GM19035 (cell line): Measurements from ENCODE around the gene TMEM165.

Source experiments
- ATAC-seq: cut with Tn5 transposase; IDR thresholded peaks from one replicate; pipeline ENCODE4 v1.9.1; 2021; ENCODE audit not compliant: unreplicated experiment

The TMEM165 gene

DNA sequence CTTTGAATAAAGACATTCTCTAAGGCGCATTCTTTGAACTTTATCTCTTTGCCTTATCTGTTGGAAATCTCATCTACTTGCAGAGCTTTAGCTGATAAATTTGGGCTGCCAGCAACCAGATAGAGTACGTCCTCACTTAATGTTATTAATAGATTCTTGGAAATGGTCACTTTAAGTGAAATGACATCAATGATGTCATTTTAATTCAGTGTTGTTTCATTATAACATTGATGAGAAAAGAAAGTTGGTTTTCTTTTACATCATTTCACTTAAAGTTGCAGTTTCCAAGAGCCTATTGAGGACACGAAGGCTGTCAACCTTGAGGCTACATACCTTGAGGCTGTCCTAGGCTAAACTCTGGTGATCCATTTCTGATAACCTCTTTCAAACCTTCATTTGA, 9.3 kb downstream of the TMEM165 start:
- no peak for ATAC-seq

- ATAC-seq: no peak
These were observed 10.8 kb downstream of the TMEM165 start for GRCh38 chr4:55406545-55406944.

GRCh38 chr4:55407119-55407518, 11.4 kb downstream of the TMEM165 start:
- ATAC-seq: no peak

- no peak for ATAC-seq
These were observed 12.0 kb downstream of the TMEM165 start for GRCh38 chr4:55407764-55408163.

DNA sequence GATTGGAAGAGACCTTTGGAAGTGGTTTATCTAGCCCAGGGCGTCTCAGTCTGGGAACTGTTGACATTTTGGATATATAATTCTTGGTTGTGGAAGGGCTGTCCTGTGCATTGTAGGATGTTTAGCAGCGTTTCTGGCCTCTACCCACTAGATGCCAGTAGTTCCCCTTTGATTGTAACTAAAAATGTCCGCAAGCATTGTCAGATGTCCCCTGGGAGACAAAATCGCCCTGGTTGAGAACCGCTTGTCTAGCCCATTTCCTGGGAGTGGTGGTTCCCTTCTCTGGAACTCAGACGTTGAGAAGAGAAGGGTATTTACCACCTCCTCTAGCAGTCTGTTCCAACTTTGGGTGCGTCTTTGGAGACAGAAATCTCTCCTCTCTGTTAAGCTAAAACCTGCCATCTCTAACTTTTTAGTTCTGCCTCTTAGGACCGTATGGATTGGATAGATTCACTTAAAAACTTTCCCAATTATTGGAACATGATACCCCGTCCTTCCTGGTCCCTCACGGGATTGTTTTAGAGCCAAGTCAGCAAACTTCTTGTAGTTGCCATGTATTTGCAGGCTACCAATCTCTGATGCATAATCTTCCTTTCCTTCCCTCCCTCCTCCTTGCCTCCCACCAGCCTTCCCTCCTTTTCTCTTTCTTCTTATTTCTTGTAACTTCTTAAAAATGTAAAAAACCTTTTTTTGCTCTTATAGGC, 13.9 kb downstream of the TMEM165 start:
- ATAC-seq: peak; percentile 74

GRCh38 chr4:55410431-55410830, 14.7 kb downstream of the TMEM165 start:
- no peak for ATAC-seq

DNA sequence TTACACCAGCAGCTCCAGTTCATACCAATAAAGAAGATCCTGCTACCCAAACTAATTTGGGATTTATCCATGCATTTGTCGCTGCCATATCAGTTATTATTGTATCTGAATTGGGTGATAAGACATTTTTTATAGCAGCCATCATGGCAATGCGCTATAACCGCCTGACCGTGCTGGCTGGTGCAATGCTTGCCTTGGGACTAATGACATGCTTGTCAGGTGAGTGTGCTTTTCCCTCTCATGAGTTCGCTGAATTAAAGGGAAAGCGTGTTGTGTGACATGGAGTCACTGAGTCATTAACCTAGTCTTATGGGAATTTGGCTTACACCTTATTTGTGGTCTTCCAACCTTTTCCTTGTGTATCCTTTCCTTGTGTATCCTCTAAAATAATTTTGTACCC, 15.9 kb downstream of the TMEM165 start:
- no peak for ATAC-seq

DNA sequence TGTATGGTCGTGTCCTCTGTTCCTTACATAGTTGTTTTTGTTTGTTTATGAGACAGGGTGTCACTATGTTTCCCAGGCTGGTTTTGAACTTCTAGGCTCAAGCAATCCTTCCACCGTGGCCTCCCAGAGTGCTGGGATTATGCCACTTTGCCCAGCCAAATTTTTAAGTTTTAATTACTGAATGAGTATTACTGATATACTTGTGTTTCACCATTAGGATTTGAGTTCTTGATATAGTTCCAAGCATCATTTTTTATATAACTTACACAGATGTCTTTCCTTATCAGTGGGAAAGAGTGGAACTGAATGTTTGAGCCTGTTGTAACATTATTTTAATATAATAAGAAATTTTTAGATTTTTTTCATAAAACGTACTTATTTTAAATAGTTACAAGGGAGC, 20.4 kb downstream of the TMEM165 start:
- ATAC-seq: no peak

GRCh38 chr4:55424791-55425190, 29.0 kb downstream of the TMEM165 start:
- ATAC-seq: no peak

DNA sequence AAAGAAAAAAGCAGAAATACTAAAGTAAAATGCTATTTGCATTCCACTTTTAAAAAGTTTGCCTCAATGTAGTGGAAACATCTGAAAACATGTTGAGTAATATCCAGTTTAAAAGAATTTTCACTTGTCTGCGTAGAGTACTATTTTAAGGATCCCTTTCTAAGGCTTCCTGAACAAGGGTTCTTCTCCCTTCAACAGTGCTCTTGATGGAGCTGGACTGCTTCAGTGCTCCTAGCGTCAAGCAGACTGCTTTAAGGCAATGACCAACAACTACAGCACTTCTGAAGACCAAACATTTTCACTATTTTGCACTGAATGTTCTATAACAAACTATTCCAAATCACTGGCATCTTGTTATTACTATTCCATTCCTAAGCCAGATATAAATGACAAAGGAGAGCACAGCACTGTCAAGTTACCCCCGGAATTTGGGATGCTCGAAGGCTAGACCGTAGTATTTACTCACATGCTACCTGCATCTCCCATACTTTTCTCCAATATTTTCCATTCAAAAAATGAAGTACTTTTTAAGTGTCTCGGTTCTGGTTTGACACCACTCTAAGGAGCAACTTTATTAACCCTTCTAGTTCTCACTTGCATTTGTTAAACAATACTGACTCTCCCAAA, 36.1 kb downstream of the TMEM165 start:
- no peak for ATAC-seq

DNA sequence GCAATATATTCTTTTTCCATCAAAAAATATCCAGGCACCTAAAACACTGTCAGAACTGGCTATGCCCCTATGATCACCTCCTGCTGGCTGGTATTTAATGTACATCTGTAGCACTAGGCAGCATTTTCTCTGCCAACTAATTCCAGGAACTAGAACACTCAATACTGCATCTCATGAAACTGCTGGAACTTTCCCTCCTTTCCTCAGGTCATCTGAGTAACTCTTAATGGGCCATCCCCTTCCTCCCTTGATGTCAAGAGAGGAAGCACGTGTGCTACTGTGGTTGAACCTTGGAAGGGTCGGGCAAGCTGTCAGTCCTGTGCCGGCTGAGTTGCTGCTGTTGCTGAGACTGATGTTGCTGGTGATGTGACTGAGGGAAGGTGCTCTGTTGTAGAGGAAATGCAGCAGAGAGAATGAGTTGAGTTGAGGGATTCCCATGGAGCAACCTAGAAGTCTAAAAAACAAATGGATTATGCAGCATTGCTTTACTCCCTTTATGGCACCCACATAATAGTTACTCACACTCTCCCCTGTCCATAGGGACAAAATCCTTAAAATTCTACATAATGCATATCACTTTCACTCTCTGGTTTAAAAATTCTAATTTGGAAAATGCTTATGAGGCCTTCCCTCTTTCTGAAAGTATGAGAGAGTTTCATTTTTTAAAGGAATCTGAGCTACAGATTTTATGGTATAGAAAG, 39.5 kb downstream of the TMEM165 start:
- peak; percentile 51 for ATAC-seq

GRCh38 chr4:55437356-55437796, 41.6 kb downstream of the TMEM165 start:
- ATAC-seq: no peak

DNA sequence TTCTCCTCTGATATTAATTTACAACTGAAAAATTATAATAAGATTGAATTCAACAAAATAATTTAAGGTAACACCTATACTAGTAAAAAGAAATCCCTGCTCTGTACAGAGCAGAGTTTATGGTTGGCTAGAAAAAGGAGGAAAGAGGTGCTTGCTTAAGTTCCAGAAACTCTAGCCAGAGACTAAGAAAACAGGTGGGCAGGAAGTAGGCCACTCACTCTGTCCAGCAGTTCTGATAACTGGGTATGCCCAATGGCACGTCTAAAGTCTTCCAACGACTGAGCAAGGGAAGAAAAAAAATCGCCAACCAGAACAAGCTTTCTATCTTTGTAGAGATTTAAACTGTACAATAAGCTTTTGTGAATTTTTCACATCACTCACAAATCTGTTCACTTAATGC, 42.1 kb downstream of the TMEM165 start:
- ATAC-seq: no peak

- no peak for ATAC-seq
These were observed 42.6 kb downstream of the TMEM165 start for GRCh38 chr4:55438314-55438713.

GRCh38 chr4:55439023-55439422, 43.3 kb downstream of the TMEM165 start:
- ATAC-seq: no peak

- ATAC-seq: peak; percentile 47
These were observed 45.0 kb downstream of the TMEM165 start for GRCh38 chr4:55440786-55441185.

DNA sequence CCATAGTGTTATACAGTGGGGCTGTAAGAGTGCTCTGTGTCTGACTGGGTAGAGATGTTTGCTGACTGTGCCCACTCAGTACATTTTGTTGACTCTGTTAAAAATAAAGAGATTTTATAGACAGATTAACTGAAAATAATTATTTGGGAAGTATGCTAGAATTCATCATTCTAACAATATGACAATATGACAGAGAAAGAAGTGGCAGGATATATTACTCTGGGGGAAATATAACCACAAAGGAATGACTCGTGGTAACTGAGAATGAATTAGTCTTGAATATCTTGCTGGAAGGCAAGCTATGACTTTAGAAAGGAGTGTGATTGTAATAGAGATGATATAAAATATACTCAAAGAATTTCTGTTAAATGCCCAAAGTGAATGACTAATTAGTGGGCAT, 46.8 kb downstream of the TMEM165 start:
- ATAC-seq: no peak

GRCh38 chr4:55444827-55445226, 49.1 kb downstream of the TMEM165 start:
- ATAC-seq: no peak

DNA sequence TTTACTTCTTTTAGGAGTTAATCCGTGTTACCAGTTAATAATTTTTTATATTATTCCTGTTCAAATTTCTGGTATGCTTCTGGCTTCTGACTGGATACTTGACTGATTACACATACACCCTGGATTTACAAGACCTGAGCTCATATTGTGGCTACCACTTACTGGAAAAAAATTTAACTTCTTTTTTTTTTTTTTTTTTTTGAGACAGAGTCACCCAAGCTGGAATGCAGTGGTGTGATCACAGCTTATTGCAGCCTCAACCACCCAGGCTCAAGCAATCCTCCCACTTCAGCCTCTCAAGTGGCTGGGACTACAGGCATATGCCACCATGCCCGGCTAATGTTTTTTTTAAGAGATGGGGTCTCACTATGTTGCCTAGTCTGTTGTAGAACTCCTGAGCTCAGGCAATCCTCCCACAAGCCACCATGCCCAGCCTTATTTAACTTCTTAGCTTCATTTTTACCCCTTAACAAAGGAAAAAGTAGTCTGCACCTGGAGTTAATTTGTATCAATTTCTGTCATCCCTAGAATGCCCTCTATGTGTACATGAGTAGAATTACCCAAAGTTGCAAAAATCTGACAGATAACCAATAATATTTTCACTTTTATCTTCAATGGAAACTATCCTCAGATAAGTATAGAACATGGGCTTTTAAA, 50.3 kb downstream of the TMEM165 start:
- ATAC-seq: no peak

DNA sequence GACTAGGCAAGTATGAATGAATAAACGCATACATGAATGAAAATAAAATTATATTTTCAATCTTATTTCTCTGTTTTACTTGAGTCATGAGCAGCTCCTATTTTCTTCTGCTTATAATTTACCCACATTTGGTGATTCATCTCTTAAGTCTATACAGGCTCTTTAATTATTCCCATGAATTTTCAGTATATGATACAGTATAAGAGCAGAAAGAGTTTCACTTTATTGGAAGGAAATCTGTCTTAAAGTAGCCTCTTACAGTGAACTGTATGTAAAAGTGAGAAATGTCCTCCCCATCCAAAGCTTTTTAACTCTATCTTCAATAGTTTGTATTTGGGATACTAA, 50.8 kb downstream of the TMEM165 start:
- ATAC-seq: no peak

- no peak for ATAC-seq
These were observed 51.5 kb downstream of the TMEM165 start for GRCh38 chr4:55447108-55447708.
